KMS-11 (cell line): ENCODE data around the gene MRPL2.
"Not testable (repeated sequence)": the region's sequence is repeated elsewhere in the genome, so short reads cannot be mapped to it uniquely, and the experiment has no call there.

Experiments used
- H2AFZ ChIP-seq: fragments of 200-600 bp; sonication (generic); 2 replicates; pipeline ENCODE4 v1.6.1; 2016; ENCODE audit warnings: antibody characterized with exemption, mixed run types, low read depth
- H3K27ac ChIP-seq: fragments of 200-600 bp; sonication (generic); 2 replicates; pipeline ENCODE4 v1.6.1; 2016; ENCODE audit warnings: mild to moderate bottlenecking, mixed run types
- H3K27me3 ChIP-seq: fragments of 200-600 bp; sonication (generic); 2 replicates; pipeline ENCODE4 v1.6.1; 2017; ENCODE audit warnings: mild to moderate bottlenecking, low read depth, mixed run types, moderate library complexity; ENCODE audit not compliant: insufficient read depth
- H3K36me3 ChIP-seq: fragments of 200-600 bp; sonication (generic); 2 replicates; pipeline ENCODE4 v1.6.1; 2017; ENCODE audit warnings: mild to moderate bottlenecking, mixed run types; ENCODE audit not compliant: insufficient read depth
- H3K4me1 ChIP-seq: fragments of 200-600 bp; sonication (generic); 2 replicates; pipeline ENCODE4 v1.6.1; 2016; ENCODE audit warnings: mild to moderate bottlenecking, low read depth, mixed run types; ENCODE audit not compliant: poor library complexity, severe bottlenecking
- H3K4me2 ChIP-seq: fragments of 200-600 bp; sonication (generic); 2 replicates; pipeline ENCODE4 v1.7.0; 2016; ENCODE audit warnings: mild to moderate bottlenecking, mixed run types
- H3K4me3 ChIP-seq: fragments of 200-600 bp; sonication (generic); IDR thresholded peaks from 2 replicates; pipeline ENCODE4 v1.6.1; 2017; ENCODE audit warnings: low read depth, low read length, mixed read lengths; ENCODE audit not compliant: insufficient read depth
- H3K79me2 ChIP-seq: fragments of 200-600 bp; sonication (generic); 2 replicates; pipeline ENCODE4 v1.6.1; 2016; ENCODE audit warnings: low read depth, mixed run types; ENCODE audit not compliant: insufficient read depth
- H3K9ac ChIP-seq: fragments of 200-600 bp; sonication (generic); 2 replicates; pipeline ENCODE4 v1.6.1; 2016; ENCODE audit warnings: mild to moderate bottlenecking, mixed run types
- H4K20me1 ChIP-seq: fragments of 200-600 bp; sonication (generic); 2 replicates; pipeline ENCODE4 v1.6.1; 2016; ENCODE audit warnings: mild to moderate bottlenecking, mixed run types; ENCODE audit not compliant: insufficient read depth
- CTCF ChIP-seq: fragments of 200-600 bp; sonication (generic); conservative IDR thresholded peaks from 2 replicates; pipeline ENCODE4 v1.6.1; 2017; ENCODE audit warnings: low read depth, mild to moderate bottlenecking, antibody characterized with exemption, low read length, moderate library complexity, mixed read lengths

MRPL2 gene

GRCh38 chr6:43043310-43043709 is 15.9 kb downstream of the MRPL2 start:
- Histone ChIP-seq H3K4me3 (no peak overlapping the region), H3K4me2 (no peak overlapping the region), H3K79me2 (no peaks in the 10 kb centered on the region), H3K36me3 (no peaks in the 10 kb centered on the region), H3K27ac (no peak overlapping the region), H3K9ac (no peak overlapping the region), H2AFZ (no peak overlapping the region), H4K20me1 (no peaks in the 10 kb centered on the region), H3K4me1 (peaks cover 18% of the 10 kb centered on the region), H3K27me3 (no peaks in the 10 kb centered on the region)
- TF ChIP-seq CTCF = no peak

- not testable (repeated sequence) for H3K4me2 ChIP-seq, H3K27ac ChIP-seq, H3K79me2 ChIP-seq, H3K4me3 ChIP-seq, H2AFZ ChIP-seq, H4K20me1 ChIP-seq, H3K36me3 ChIP-seq, H3K9ac ChIP-seq, H3K27me3 ChIP-seq
- H3K4me1 ChIP-seq = peaks cover 18% of the 10 kb centered on the region
Observed at GRCh38 chr6:43041475-43041874, 17.8 kb downstream of the MRPL2 start.

GRCh38 chr6:43040542-43041257 is 18.5 kb downstream of the MRPL2 start:
- Histone ChIP-seq H3K27ac (no peak overlapping the region), H3K4me3 (no peak overlapping the region), H3K27me3 (no peaks in the 10 kb centered on the region), H3K4me2 (no peak overlapping the region), H3K36me3 (no peaks in the 10 kb centered on the region), H3K4me1 (peaks cover 18% of the 10 kb centered on the region), H3K9ac (no peak overlapping the region), H2AFZ (no peak overlapping the region), H3K79me2 (no peaks in the 10 kb centered on the region), H4K20me1 (no peaks in the 10 kb centered on the region)
- TF ChIP-seq CTCF = no peak

GRCh38 chr6:43038727-43039126 is 20.5 kb downstream of the MRPL2 start:
- Histone ChIP-seq H3K4me1 (peaks cover 18% of the 10 kb centered on the region), H3K4me3 (no peak overlapping the region), H3K27me3 (no peaks in the 10 kb centered on the region), H3K4me2 (no peak overlapping the region), H3K27ac (no peak overlapping the region), H3K79me2 (no peaks in the 10 kb centered on the region), H3K36me3 (no peaks in the 10 kb centered on the region), H4K20me1 (no peaks in the 10 kb centered on the region), H2AFZ (no peak overlapping the region), H3K9ac (no peak overlapping the region)
- TF ChIP-seq CTCF = no peak

GRCh38 chr6:43037706-43038105 is 21.5 kb downstream of the MRPL2 start:
- Histone ChIP-seq H3K27ac (no peak overlapping the region), H3K4me1 (peaks cover 18% of the 10 kb centered on the region), H3K27me3 (no peaks in the 10 kb centered on the region), H4K20me1 (no peaks in the 10 kb centered on the region), H3K4me2 (no peak overlapping the region), H3K79me2 (no peaks in the 10 kb centered on the region), H3K9ac (no peak overlapping the region), H3K4me3 (no peak overlapping the region), H2AFZ (no peak overlapping the region), H3K36me3 (no peaks in the 10 kb centered on the region)
- no peak for TF ChIP-seq CTCF
